Measurements from ENCODE around the gene SLC29A1. TPM values are rescaled to one million over a fixed set of nuclear protein-coding genes. Genes with fewer than 3 reads are reported as not detected.

SLC29A1 gene
- total and polyA plus RNA-seq, 9 of the 15 experiments (the other 6 are each of a cell fraction or from before 2014, with no cell fraction given), result 18.9 to 170 (median 57.7) TPM

DNA sequence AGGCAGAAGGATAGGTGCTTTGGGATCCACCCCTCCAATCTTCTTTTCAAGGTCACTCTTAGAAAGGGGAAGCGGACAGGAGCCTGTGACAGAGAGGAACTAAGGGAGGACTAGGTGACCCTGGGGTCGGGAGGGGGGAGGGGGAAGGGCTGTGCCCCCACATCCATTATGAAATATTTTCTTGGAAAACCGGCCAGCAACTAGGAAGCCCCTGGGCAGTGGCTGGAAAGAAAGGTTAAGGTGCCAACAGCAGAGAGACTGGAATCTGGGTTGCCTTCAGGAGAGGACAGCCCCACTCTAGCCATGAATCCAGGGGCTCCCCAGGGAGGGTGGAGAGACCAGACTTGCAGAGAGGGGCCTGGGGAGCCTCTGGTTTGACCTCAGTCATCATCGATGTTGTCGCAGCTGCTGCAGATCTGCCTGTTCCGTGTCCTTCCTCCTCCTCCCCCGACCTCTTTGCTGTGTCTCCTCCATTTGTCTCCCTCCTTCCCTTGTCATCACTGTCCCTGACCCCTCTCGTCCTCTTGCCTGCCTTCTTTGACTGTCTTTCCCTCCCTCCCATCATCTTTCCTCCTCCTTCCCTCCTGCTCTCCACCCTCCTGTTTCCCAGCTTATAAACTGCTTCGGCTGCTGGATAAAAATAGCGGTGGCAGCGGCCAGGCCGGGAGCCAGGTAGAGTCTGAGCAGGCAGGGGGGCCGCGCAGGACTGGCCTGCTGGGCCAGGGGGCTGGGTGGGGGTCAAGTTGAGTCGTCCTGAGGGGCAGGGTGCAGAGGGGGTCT lies 3.2 kb downstream of the SLC29A1 start (continued):
- TF ChIP-seq, protein P1, sequence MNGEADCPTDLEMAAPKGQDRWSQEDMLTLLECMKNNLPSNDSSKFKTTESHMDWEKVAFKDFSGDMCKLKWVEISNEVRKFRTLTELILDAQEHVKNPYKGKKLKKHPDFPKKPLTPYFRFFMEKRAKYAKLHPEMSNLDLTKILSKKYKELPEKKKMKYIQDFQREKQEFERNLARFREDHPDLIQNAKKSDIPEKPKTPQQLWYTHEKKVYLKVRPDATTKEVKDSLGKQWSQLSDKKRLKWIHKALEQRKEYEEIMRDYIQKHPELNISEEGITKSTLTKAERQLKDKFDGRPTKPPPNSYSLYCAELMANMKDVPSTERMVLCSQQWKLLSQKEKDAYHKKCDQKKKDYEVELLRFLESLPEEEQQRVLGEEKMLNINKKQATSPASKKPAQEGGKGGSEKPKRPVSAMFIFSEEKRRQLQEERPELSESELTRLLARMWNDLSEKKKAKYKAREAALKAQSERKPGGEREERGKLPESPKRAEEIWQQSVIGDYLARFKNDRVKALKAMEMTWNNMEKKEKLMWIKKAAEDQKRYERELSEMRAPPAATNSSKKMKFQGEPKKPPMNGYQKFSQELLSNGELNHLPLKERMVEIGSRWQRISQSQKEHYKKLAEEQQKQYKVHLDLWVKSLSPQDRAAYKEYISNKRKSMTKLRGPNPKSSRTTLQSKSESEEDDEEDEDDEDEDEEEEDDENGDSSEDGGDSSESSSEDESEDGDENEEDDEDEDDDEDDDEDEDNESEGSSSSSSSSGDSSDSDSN (IDR thresholded peaks at IDR 0.05; ENCODE audit: borderline replicate concordance in 1 of 2, low read depth in 2 of 2, low read length in 2 of 2), result no peak
- TF ChIP-seq MYC (IDR thresholded peaks at IDR 0.05; ENCODE audit: low read depth, low read length) (0 out of 2 replicates have a peak, but pooled peaks have one; percentile 11), MYC (CRISPR knock-in tag; IDR thresholded peaks at IDR 0.05; ENCODE audit: borderline replicate concordance, low read depth) (no peak), SAFB2 (IDR thresholded peaks at IDR 0.05; ENCODE audit: borderline replicate concordance, low read depth, low read length, severe bottlenecking) (no peak), KLF6 (CRISPR knock-in tag; IDR thresholded peaks at IDR 0.05; ENCODE audit: borderline replicate concordance) (no peak), SLC30A9 (CRISPR knock-in tag; IDR thresholded peaks at IDR 0.05) (no peak), XRCC4 (IDR thresholded peaks at IDR 0.05; ENCODE audit: extremely low read depth, insufficient read depth, insufficient read length) (no peak), NCOA6 (IDR thresholded peaks at IDR 0.05) (no peak), ZNF184 (CRISPR knock-in tag; IDR thresholded peaks at IDR 0.05) (no peak), NFYB (IDR thresholded peaks at IDR 0.05; ENCODE audit: extremely low read depth, insufficient read length) (no peak), MAFG (tag; conservative IDR thresholded peaks at IDR 0.05) (no peak), YY1 (IDR thresholded peaks at IDR 0.05; ENCODE audit: borderline replicate concordance in 1 of 3, control insufficient read depth in 1 of 3, extremely low read depth in 1 of 3, insufficient read depth in 3 of 3, insufficient read length in 1 of 3, insufficient replicate concordance in 2 of 3, low read depth in 1 of 3, low read length in 2 of 3) (no peak), SREBF2 (CRISPR knock-in tag; IDR thresholded peaks at IDR 0.05) (no peak), NR2F6 (CRISPR knock-in tag; IDR thresholded peaks at IDR 0.05) (no peak), BRD9 (IDR thresholded peaks at IDR 0.05; ENCODE audit: low read depth, partially characterized antibody) (no peak)
- TF ChIP-seq, protein P2, sequence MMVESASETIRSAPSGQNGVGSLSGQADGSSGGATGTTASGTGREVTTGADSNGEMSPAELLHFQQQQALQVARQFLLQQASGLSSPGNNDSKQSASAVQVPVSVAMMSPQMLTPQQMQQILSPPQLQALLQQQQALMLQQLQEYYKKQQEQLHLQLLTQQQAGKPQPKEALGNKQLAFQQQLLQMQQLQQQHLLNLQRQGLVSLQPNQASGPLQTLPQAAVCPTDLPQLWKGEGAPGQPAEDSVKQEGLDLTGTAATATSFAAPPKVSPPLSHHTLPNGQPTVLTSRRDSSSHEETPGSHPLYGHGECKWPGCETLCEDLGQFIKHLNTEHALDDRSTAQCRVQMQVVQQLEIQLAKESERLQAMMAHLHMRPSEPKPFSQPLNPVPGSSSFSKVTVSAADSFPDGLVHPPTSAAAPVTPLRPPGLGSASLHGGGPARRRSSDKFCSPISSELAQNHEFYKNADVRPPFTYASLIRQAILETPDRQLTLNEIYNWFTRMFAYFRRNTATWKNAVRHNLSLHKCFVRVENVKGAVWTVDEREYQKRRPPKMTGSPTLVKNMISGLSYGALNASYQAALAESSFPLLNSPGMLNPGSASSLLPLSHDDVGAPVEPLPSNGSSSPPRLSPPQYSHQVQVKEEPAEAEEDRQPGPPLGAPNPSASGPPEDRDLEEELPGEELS (CRISPR knock-in tag; IDR thresholded peaks at IDR 0.05; ENCODE audit: borderline replicate concordance), result no peak
- TF ChIP-seq, protein P3, sequence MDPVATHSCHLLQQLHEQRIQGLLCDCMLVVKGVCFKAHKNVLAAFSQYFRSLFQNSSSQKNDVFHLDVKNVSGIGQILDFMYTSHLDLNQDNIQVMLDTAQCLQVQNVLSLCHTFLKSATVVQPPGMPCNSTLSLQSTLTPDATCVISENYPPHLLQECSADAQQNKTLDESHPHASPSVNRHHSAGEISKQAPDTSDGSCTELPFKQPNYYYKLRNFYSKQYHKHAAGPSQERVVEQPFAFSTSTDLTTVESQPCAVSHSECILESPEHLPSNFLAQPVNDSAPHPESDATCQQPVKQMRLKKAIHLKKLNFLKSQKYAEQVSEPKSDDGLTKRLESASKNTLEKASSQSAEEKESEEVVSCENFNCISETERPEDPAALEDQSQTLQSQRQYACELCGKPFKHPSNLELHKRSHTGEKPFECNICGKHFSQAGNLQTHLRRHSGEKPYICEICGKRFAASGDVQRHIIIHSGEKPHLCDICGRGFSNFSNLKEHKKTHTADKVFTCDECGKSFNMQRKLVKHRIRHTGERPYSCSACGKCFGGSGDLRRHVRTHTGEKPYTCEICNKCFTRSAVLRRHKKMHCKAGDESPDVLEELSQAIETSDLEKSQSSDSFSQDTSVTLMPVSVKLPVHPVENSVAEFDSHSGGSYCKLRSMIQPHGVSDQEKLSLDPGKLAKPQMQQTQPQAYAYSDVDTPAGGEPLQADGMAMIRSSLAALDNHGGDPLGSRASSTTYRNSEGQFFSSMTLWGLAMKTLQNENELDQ (CRISPR knock-in tag; IDR thresholded peaks at IDR 0.05; ENCODE audit: borderline replicate concordance), result no peak
- TF ChIP-seq, protein P4, sequence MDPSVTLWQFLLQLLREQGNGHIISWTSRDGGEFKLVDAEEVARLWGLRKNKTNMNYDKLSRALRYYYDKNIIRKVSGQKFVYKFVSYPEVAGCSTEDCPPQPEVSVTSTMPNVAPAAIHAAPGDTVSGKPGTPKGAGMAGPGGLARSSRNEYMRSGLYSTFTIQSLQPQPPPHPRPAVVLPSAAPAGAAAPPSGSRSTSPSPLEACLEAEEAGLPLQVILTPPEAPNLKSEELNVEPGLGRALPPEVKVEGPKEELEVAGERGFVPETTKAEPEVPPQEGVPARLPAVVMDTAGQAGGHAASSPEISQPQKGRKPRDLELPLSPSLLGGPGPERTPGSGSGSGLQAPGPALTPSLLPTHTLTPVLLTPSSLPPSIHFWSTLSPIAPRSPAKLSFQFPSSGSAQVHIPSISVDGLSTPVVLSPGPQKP (CRISPR knock-in tag; IDR thresholded peaks at IDR 0.05), result no peak
